Sciatic nerve (tissue), 2 donors: ENCODE results near the gene SNRNP25. TPM values are rescaled to one million over a fixed set of nuclear protein-coding genes. Genes with fewer than 3 reads are reported as not detected.
"Not testable (repeated sequence)": the region's sequence is repeated elsewhere in the genome, so short reads cannot be mapped to it uniquely, and the experiment has no call there.

Source experiments
- ATAC-seq: fragments of 200-7000 bp; cut with Tn5 transposase; one replicate; pipeline ENCODE4 v1.9.1; 2020; ENCODE audit warnings: mild to moderate bottlenecking, moderate library complexity
- DNase-seq: peaks from one replicate; pipeline ENCODE4 v3.0.0-alpha.2; 2020; ENCODE audit warnings: low spot score
- intact Hi-C: fragments of 100-400 bp; cut with DNase I; formaldehyde crosslinking; loops from one replicate; pipeline ENCODE4 v1.14.2; 2022
- total RNA-seq: library from RNA; stranded (reverse); fragmentation: NEBNext Ultra II Directional; extraction: Animal tissue kit (Norgen Biotek cat#: 25700); gene quantifications from one replicate; pipeline ENCODE4 v1.2.1, GENCODE V29; 2021
- donor health status: DM: no; HTN: no; CAD: no.
- donor health status: DM: no; HTN: no; CAD: no.

The SNRNP25 gene
- total RNA-seq, 1 donor from 2014 or later = 8.7 TPM

- ATAC-seq (no peak), DNase-seq (no peak)
- intact Hi-C loops = no loop called here
Measured at GRCh38 chr16:38941-39892, 14.4 kb upstream of the SNRNP25 start.

- no peak for ATAC-seq
- DNase-seq = no peak
- intact Hi-C loops = no loop called here
Measured at GRCh38 chr16:41439-42068, 12.1 kb upstream of the SNRNP25 start.

- ATAC-seq (no peak), DNase-seq (no peak)
- intact Hi-C loops = no loop called here
Measured at GRCh38 chr16:42069-42457, 11.6 kb upstream of the SNRNP25 start.

- intact Hi-C loops = no loop called here
- no peak for DNase-seq
- ATAC-seq = no peak
Measured at GRCh38 chr16:42691-43090, 10.9 kb upstream of the SNRNP25 start.

GRCh38 chr16:43294-43693, 10.3 kb upstream of the SNRNP25 start:
- intact Hi-C loops = no loop called here
- ATAC-seq (no peak), DNase-seq (no peak)

- no peak for ATAC-seq
- no peak for DNase-seq
- intact Hi-C loops = no loop called here
Measured at GRCh38 chr16:44655-45054, 9.0 kb upstream of the SNRNP25 start.

- no peak for ATAC-seq
- DNase-seq = no peak
- intact Hi-C loops = no loop called here
Measured at GRCh38 chr16:45454-45853, 8.2 kb upstream of the SNRNP25 start.

- DNase-seq, ATAC-seq, intact Hi-C loops: not testable (repeated sequence)
Measured at GRCh38 chr16:46510-46909, 7.1 kb upstream of the SNRNP25 start.

GRCh38 chr16:47234-47633, 6.4 kb upstream of the SNRNP25 start:
- DNase-seq (no peak), ATAC-seq (no peak)
- intact Hi-C loops = no loop called here

GRCh38 chr16:50769-51591, 2.6 kb upstream of the SNRNP25 start:
- intact Hi-C loops = no loop called here
- no peak for DNase-seq
- ATAC-seq = no peak

- DNase-seq (no peak), ATAC-seq (no peak)
- intact Hi-C loops = no loop called here
Measured at GRCh38 chr16:54237-54581, 581 bp downstream of the SNRNP25 start.

GRCh38 chr16:55571-56136, 2.0 kb downstream of the SNRNP25 start:
- ATAC-seq (no peak), DNase-seq (no peak)
- intact Hi-C loops = no loop called here

- no peak for DNase-seq
- intact Hi-C loops = no loop called here
- no peak for ATAC-seq
Measured at GRCh38 chr16:56231-56927, 2.8 kb downstream of the SNRNP25 start.

- intact Hi-C loops = no loop called here
- no peak for ATAC-seq
- no peak for DNase-seq
Measured at GRCh38 chr16:57711-58110, 4.1 kb downstream of the SNRNP25 start.

GRCh38 chr16:58491-59439, 5.1 kb downstream of the SNRNP25 start:
- DNase-seq = no peak
- no peak for ATAC-seq
- intact Hi-C loops = no loop called here

- no peak for ATAC-seq
- intact Hi-C loops = no loop called here
Measured at GRCh38 chr16:59440-60059, 5.9 kb downstream of the SNRNP25 start.

GRCh38 chr16:60166-60565, 6.5 kb downstream of the SNRNP25 start:
- no peak for ATAC-seq
- intact Hi-C loops = no loop called here
- DNase-seq = no peak

More at GRCh38 chr16:59440-60059, 5.9 kb downstream of the SNRNP25 start:
- DNase-seq = no peak
